H1 (cell line): ENCODE results near the gene CCDC13.

Source experiments
- CTCF ChIP-seq, 3 experiments: IDR thresholded peaks; 1 replicate in 2 of 3; 2 replicates in 1 of 3; pipeline versions ENCODE4 v1.5.1 to v1.6.1; 2011; ENCODE audit warnings: low read length in 3 of 3, mild to moderate bottlenecking in 3 of 3, inconsistent platforms in 2 of 3, low read depth in 1 of 3, moderate library complexity in 1 of 3; ENCODE audit not compliant: insufficient read depth in 1 of 3; ENCODE audit errors: control extremely low read depth in 1 of 3
- EGR1 ChIP-seq: IDR thresholded peaks from 2 replicates; pipeline ENCODE4 v1.6.1; 2011; ENCODE audit warnings: low read depth, low read length, borderline replicate concordance
- EP300 ChIP-seq, 2 experiments: IDR thresholded peaks; 1 replicate in 1 of 2; 2 replicates in 1 of 2; pipeline ENCODE4 v1.6.1; 2011 to 2012; ENCODE audit warnings: low read depth in 2 of 2, low read length in 2 of 2, mild to moderate bottlenecking in 2 of 2, borderline replicate concordance in 1 of 2, inconsistent platforms in 1 of 2, moderate library complexity in 1 of 2
- FOSL1 ChIP-seq: IDR thresholded peaks from 2 replicates; pipeline ENCODE4 v1.6.1; 2011; ENCODE audit warnings: mild to moderate bottlenecking, low read depth, low read length, moderate library complexity; ENCODE audit not compliant: insufficient read depth
- MAFK ChIP-seq: IDR thresholded peaks from 2 replicates; pipeline ENCODE4 v1.6.1; 2012; ENCODE audit warnings: low read depth, mild to moderate bottlenecking, improper control_type of control experiment, low read length
- POLR2A ChIP-seq, 2 experiments: IDR thresholded peaks; 1 replicate in 1 of 2; 2 replicates in 1 of 2; pipeline ENCODE4 v1.6.1; 2011; ENCODE audit warnings: low read depth in 2 of 2, low read length in 2 of 2, mild to moderate bottlenecking in 2 of 2; ENCODE audit errors: control extremely low read depth in 1 of 2
- TCF12 ChIP-seq: IDR thresholded peaks from 2 replicates; pipeline ENCODE4 v1.6.1; 2011; ENCODE audit warnings: low read depth, mild to moderate bottlenecking, low read length
- TF ChIP-seq, protein P1 (sequence below): IDR thresholded peaks from 2 replicates; pipeline ENCODE4 v1.6.1; 2012; ENCODE audit warnings: inconsistent platforms

GRCh38 chr3:42773409-42773751, 327 bp upstream of the CCDC13 start:
- TF ChIP-seq POLR2A (IDR thresholded peaks at IDR 0.05; ENCODE audit: control extremely low read depth in 1 of 2, low read depth in 2 of 2, low read length in 2 of 2) (no peak), CTCF (IDR thresholded peaks at IDR 0.05; ENCODE audit: control extremely low read depth in 1 of 3, insufficient read depth in 1 of 3, low read depth in 1 of 3, low read length in 3 of 3) (no peak), EP300 (IDR thresholded peaks at IDR 0.05; ENCODE audit: borderline replicate concordance in 1 of 2, low read depth in 2 of 2, low read length in 2 of 2) (no peak), EGR1 (no peak), MAFK (no peak), TCF12 (no peak), FOSL1 (no peak)
- TF ChIP-seq, protein P1, sequence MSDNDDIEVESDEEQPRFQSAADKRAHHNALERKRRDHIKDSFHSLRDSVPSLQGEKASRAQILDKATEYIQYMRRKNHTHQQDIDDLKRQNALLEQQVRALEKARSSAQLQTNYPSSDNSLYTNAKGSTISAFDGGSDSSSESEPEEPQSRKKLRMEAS = no peak
